Choroid plexus epithelial cell (primary cell): ENCODE data around the gene ATG4B.

Experiments used
- DNase-seq: peaks from one replicate; pipeline ENCODE4 v3.0.0-alpha.2; 2010; ENCODE audit warnings: low read depth
- H3K4me3 ChIP-seq: 2 replicates; pipeline ENCODE4 v1.5.1; 2011; ENCODE audit warnings: low read depth, mild to moderate bottlenecking, control low read depth, low read length, moderate library complexity
- CTCF ChIP-seq: conservative IDR thresholded peaks from 2 replicates; pipeline ENCODE4 v1.5.1; 2011; ENCODE audit warnings: low read depth, mild to moderate bottlenecking, control low read depth, inconsistent platforms, low read length, moderate library complexity

The ATG4B gene

DNA sequence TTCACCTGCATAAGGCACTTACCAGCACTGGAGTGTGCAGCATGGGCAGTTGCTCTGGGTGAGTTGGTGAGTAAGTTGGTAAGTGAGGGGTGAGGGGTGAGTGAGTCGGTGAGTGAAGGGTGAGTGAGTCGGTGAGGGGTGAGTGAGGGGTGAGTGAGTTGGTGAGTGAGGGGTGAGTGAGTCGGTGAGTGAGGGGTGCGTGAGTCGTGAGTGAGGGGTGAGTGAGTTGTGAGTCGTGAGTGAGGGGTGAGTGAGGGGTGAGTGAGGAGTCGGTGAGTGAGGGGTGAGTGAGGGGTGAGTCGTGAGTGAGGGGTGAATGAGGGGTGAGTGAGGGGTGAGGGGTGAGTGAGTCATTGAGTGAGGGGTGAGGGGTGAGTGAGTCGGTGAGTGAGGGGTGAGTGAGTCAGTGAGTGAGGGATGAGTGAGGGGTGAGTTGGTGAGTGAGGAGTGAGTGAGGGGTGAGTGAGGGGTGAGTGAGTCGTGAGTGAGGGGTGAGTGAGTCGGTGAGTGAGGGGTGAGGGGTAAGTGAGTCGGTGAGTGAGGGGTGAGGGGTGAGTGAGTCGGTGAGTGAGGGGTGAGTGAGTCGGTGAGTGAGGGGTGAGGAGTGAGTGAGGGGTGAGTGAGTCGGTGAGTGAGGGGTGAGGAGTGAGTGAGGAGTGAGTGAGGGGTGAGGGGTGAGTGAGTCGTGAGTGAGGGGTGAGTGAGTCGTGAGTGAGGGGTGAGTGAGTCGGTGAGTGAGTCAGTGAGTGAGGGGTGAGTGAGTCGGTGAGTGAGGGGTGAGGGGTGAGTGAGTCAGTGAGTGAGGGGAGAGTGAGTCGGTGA is 17.7 kb upstream of the ATG4B start:
- TF ChIP-seq CTCF: no peak
- no peak overlapping the region for H3K4me3 ChIP-seq
- DNase-seq: no peak

DNA sequence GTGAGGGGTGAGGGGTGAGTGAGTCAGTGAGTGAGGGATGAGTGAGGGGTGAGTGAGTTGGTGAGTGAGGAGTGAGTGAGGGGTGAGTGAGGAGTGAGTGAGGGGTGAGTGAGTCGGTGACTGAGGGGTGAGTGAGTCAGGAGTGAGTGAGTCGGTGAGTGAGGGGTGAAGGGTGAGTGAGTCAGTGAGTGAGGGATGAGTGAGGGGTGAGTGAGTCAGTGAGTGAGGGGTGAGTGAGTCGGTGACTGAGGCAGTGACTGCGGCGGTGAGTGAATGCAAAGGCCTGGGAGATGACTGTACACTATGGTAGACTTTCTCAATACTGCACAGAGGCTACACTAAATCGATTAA is 17.1 kb upstream of the ATG4B start:
- no peak for TF ChIP-seq CTCF
- DNase-seq: peak; percentile 40
- H3K4me3 ChIP-seq: no peak overlapping the region

DNA sequence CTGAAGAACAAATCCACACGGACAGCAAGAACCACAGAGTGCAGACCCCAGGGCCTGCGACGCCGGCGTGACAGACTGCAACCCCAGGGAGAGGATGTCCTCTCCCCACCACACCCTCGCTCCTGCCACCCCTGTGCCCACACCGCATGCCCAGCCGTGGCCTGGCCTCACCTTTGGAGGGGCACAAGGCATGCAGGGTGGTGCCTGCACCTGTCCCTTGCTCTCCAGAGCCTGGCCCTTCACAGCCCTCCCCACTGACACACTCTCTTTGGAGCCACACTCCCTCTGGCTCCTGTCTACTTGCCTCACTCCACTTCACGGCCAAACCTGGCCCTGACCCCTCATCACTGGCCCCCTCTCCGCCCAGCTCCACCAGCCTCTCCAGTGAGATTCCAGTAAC is 9.8 kb upstream of the ATG4B start:
- H3K4me3 ChIP-seq: no peak overlapping the region
- TF ChIP-seq CTCF: no peak
- DNase-seq: no peak

GRCh38 chr2:241629762-241630435 is 7.6 kb upstream of the ATG4B start:
- peak; percentile 87 for DNase-seq
- TF ChIP-seq CTCF: no peak

DNA sequence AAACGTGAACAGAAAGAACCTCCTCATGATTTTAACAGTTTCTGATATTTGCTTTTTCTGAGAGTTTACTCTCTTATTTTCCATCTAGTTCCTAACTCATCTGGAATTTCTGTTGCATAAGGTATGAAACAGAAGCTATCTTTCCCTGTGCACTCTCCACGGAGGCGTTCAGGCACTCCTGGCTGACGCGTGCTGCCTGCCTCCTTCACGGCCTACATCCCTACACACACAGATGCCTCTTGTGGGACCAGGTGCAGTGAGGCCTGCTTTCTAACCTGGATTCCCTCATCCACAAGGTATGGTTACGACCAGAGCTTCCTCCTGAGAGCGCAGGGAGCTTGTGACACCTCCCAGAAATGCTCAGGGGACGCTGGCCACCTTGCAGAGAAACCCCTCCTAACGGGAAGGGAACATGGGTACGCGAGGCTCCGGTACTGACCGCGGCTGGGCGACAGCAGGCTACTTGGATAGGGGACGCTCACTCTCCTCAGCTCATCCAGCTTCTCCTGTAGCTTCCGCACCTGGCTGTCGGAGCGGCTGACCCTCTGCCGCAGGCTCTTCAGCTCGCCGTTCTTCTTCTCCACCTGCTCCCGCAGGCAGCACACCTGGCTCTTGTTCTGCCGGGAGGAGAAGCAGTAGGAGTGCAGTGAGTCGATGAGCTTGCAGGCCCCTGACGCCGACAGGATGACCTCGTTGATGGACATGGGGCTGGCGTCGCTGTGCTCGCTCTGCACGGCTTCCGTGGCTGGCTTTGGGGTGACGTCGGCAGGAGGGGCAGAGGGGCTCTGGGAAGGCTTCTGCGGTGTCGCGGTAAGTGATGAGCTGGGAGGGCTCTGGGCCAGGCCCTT is 4.8 kb upstream of the ATG4B start:
- no peak overlapping the region for H3K4me3 ChIP-seq
- TF ChIP-seq CTCF: no peak
- DNase-seq: no peak

More at GRCh38 chr2:241629762-241630435, 7.6 kb upstream of the ATG4B start:
- peak overlapping the region; percentile 15 for H3K4me3 ChIP-seq

- TF ChIP-seq CTCF: no peak
- no peak for DNase-seq
- no peak overlapping the region for H3K4me3 ChIP-seq
These were observed 3.9 kb upstream of the ATG4B start for GRCh38 chr2:241633561-241633960.
